Tibial nerve (tissue), 3 donors: ENCODE results near the gene MYO3B.

Experiments
- POLR2A ChIP-seq, 2 donors: fragments of 450-650 bp; IDR thresholded peaks; one replicate each; pipeline ENCODE4 v1.6.1; 2017; ENCODE audit warnings: antibody characterized with exemption in 2 of 2, mild to moderate bottlenecking in 2 of 2, moderate library complexity in 2 of 2
- TF ChIP-seq, protein P1 (sequence below), 5 experiments: fragments of 200-600 bp in 3 of 5; fragments of 450-650 bp in 2 of 5; sonication (generic) in 3 of 5; IDR thresholded peaks; one replicate each; pipeline ENCODE4 v1.5.1; 2016 to 2019; ENCODE audit warnings: antibody characterized with exemption in 5 of 5, mild to moderate bottlenecking in 3 of 5, moderate library complexity in 2 of 5

DNA sequence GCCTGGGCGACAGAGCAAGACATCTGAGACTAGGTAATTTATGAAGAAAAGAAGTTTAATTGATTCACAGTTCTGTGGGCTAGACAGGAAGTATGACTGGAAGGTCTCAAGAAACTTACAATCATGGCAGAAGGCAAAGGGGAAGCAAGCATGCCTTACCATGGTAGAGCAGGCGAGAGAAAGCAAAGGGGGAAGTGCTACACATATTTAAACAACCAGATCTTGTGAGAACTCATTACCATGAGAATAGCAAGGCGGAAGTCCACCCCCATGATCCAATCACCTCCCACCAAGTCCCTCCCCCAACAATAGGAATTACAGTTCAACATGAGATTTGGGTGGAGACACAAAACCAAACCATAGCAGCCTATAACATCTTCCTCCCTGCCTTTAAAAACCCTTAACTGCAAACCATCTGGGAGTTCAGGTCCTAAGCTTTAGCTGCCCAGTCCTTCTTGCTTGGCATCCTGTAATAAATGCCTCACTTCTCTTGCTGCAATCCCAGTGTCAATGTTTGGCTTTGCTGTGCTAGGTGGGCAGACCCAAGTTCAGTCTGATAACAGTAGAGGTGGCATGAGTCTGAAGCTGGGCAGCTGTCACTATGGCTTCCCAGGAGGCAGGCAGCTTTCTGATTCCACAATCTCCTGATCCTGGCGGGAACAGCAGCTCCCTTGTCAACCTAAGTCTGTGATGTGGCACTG, 526.0 kb downstream of the MYO3B start:
- TF ChIP-seq, protein P1, sequence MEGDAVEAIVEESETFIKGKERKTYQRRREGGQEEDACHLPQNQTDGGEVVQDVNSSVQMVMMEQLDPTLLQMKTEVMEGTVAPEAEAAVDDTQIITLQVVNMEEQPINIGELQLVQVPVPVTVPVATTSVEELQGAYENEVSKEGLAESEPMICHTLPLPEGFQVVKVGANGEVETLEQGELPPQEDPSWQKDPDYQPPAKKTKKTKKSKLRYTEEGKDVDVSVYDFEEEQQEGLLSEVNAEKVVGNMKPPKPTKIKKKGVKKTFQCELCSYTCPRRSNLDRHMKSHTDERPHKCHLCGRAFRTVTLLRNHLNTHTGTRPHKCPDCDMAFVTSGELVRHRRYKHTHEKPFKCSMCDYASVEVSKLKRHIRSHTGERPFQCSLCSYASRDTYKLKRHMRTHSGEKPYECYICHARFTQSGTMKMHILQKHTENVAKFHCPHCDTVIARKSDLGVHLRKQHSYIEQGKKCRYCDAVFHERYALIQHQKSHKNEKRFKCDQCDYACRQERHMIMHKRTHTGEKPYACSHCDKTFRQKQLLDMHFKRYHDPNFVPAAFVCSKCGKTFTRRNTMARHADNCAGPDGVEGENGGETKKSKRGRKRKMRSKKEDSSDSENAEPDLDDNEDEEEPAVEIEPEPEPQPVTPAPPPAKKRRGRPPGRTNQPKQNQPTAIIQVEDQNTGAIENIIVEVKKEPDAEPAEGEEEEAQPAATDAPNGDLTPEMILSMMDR (IDR thresholded peaks at IDR 0.05), result no peak
- no peak for TF ChIP-seq POLR2A (IDR thresholded peaks at IDR 0.05)
